Brain microvascular endothelial cell (primary cell): Measurements from ENCODE around the gene VAV1.

Experiments used
- DNase-seq: peaks from one replicate; pipeline ENCODE4 v3.0.0-alpha.2; 2020
- H3K27ac ChIP-seq: fragments of 250-450 bp; sonication (Bioruptor Pico); 2 replicates; pipeline ENCODE4 v1.5.1; 2020; ENCODE audit warnings: mild to moderate bottlenecking, moderate library complexity
- H3K27me3 ChIP-seq: fragments of 250-450 bp; sonication (Bioruptor Pico); replicated peaks from 2 replicates; pipeline ENCODE4 v1.5.1; 2020; ENCODE audit warnings: mild to moderate bottlenecking
- H3K36me3 ChIP-seq: fragments of 250-450 bp; sonication (Bioruptor Pico); replicated peaks from 2 replicates; pipeline ENCODE4 v1.5.1; 2020; ENCODE audit warnings: mild to moderate bottlenecking
- H3K4me3 ChIP-seq: 2 replicates; pipeline ENCODE4 v1.5.1; 2011; ENCODE audit warnings: low read depth, mild to moderate bottlenecking, control low read depth, low read length, moderate library complexity
- CTCF ChIP-seq: IDR thresholded peaks from 2 replicates; pipeline ENCODE4 v1.5.1; 2011; ENCODE audit warnings: low read depth, mild to moderate bottlenecking, moderate library complexity, low read length, control low read depth, inconsistent platforms; ENCODE audit errors: missing control alignments
- in situ Hi-C: cut with HindIII; loops from 2 replicates; pipeline ENCODE4 v1.10.0; 2017; ENCODE audit warnings: low sequenced_read_pairs, low pct_ligation_motif_present

Gene VAV1

GRCh38 chr19:6776999-6777398 lies 4.5 kb downstream of the VAV1 start:
- no peak overlapping the region for H3K27ac ChIP-seq
- H3K4me3 ChIP-seq, result no peak overlapping the region
- no peak for TF ChIP-seq CTCF
- in situ Hi-C loops, result no loop called here
- no peaks in the 10 kb centered on the region for H3K36me3 ChIP-seq
- DNase-seq, result no peak
- no peaks in the 10 kb centered on the region for H3K27me3 ChIP-seq

GRCh38 chr19:6777434-6777833 lies 4.9 kb downstream of the VAV1 start:
- Histone ChIP-seq H3K27ac (no peak overlapping the region), H3K36me3 (no peaks in the 10 kb centered on the region), H3K27me3 (no peaks in the 10 kb centered on the region), H3K4me3 (no peak overlapping the region)
- in situ Hi-C loops, result no loop called here
- TF ChIP-seq CTCF, result no peak
- no peak for DNase-seq

- in situ Hi-C loops, result no loop called here
- DNase-seq, result no peak
- no peaks in the 10 kb centered on the region for H3K27me3 ChIP-seq
- no peaks in the 10 kb centered on the region for H3K36me3 ChIP-seq
- no peak overlapping the region for H3K4me3 ChIP-seq
- H3K27ac ChIP-seq, result no peak overlapping the region
- TF ChIP-seq CTCF, result no peak
Observed at GRCh38 chr19:6778386-6778785, 5.9 kb downstream of the VAV1 start.

- no peak overlapping the region for H3K27ac ChIP-seq
- no peak for DNase-seq
- H3K4me3 ChIP-seq, result no peak overlapping the region
- no peak for TF ChIP-seq CTCF
- in situ Hi-C loops, result no loop called here
- no peaks in the 10 kb centered on the region for H3K27me3 ChIP-seq
- no peaks in the 10 kb centered on the region for H3K36me3 ChIP-seq
Observed at GRCh38 chr19:6779206-6779605, 6.7 kb downstream of the VAV1 start.

- in situ Hi-C loops, result no loop called here
- Histone ChIP-seq H3K4me3 (no peak overlapping the region), H3K27me3 (no peaks in the 10 kb centered on the region), H3K36me3 (no peaks in the 10 kb centered on the region), H3K27ac (no peak overlapping the region)
- TF ChIP-seq CTCF, result no peak
- DNase-seq, result no peak
Observed at GRCh38 chr19:6787393-6787792, 14.9 kb downstream of the VAV1 start.

GRCh38 chr19:6788896-6789295 lies 16.4 kb downstream of the VAV1 start:
- Histone ChIP-seq H3K36me3 (no peaks in the 10 kb centered on the region), H3K4me3 (no peak overlapping the region), H3K27me3 (no peaks in the 10 kb centered on the region), H3K27ac (no peak overlapping the region)
- no peak for DNase-seq
- in situ Hi-C loops, result no loop called here
- no peak for TF ChIP-seq CTCF
